HepG2 (cell line): Measurements from ENCODE around the gene B3GNT5. TPM values are rescaled to one million over a fixed set of nuclear protein-coding genes. Genes with fewer than 3 reads are reported as not detected.

Source experiments
- BCL6 ChIP-seq: IDR thresholded peaks from 2 replicates; pipeline ENCODE4 v1.6.1; 2016; ENCODE audit warnings: missing genetic modification reagents, missing compliant biosample characterization
- CEBPG ChIP-seq: IDR thresholded peaks from 2 replicates; pipeline ENCODE4 v1.6.1; 2016
- EP300 ChIP-seq, 3 experiments: sonication (generic) in 1 of 3; formaldehyde crosslinking in 1 of 3; IDR thresholded peaks; 2 replicates each; pipeline versions ENCODE4 v1.5.1 to v1.6.1; 2011 to 2020; ENCODE audit warnings: low read depth in 2 of 3, low read length in 2 of 3, borderline replicate concordance in 1 of 3, improper control_type of control experiment in 1 of 3, mild to moderate bottlenecking in 1 of 3, missing genetic modification reagents in 1 of 3, moderate library complexity in 1 of 3
- FIP1L1 ChIP-seq: fragments of 200-400 bp; formaldehyde crosslinking; IDR thresholded peaks from 2 replicates; pipeline ENCODE4 v1.6.1; 2018; ENCODE audit warnings: low read depth, mild to moderate bottlenecking, low read length, moderate library complexity, borderline replicate concordance; ENCODE audit not compliant: insufficient read depth
- KLF16 ChIP-seq, 2 experiments: sonication (generic) in 1 of 2; formaldehyde crosslinking in 1 of 2; IDR thresholded peaks; 2 replicates each; pipeline versions ENCODE4 v1.6.1 to v1.8.0; 2016 to 2023; ENCODE audit warnings: missing genetic modification reagents in 2 of 2, missing compliant biosample characterization in 1 of 2
- NFIC ChIP-seq: IDR thresholded peaks from 2 replicates; pipeline ENCODE4 v1.6.1; 2012; ENCODE audit warnings: mild to moderate bottlenecking, low read length, inconsistent platforms
- SOX6 ChIP-seq, 2 experiments: fragments of 450-650 bp in 1 of 2; sonication (generic) in 1 of 2; formaldehyde crosslinking in 1 of 2; IDR thresholded peaks; 2 replicates each; pipeline versions ENCODE4 v1.4.0 to v1.6.1; 2017 to 2020; ENCODE audit warnings: antibody characterized with exemption in 1 of 2, mild to moderate bottlenecking in 1 of 2, missing genetic modification reagents in 1 of 2
- TBL1XR1 ChIP-seq: fragments of 150-350 bp; IDR thresholded peaks from 2 replicates; pipeline ENCODE4 v1.6.1; 2014; ENCODE audit warnings: borderline replicate concordance, low read length; ENCODE audit not compliant: partially characterized antibody
- polyA plus RNA-seq, 8 experiments: library from polyadenylated mRNA; depleted of rRNA in 3 of 8; stranded (reverse) in 7 of 8; unstranded in 1 of 8; fragments of >200 nt; fragmentation: Illumina TruSeq in 4 of 8; extraction: Trizol in 4 of 8; gene quantifications; 2 replicates each; pipeline versions ENCODE4 v1.2.1 to v1.2.3, GENCODE V29; 2011 to 2016; ENCODE audit warnings: low read depth in 4 of 8, missing spikeins in 1 of 8, mixed read lengths in 1 of 8; ENCODE audit not compliant: insufficient read depth in 1 of 8
- total RNA-seq, 5 experiments: library from RNA; depleted of rRNA; stranded (reverse); fragments of >200 nt; fragmentation: Illumina TruSeq; extraction: Trizol; gene quantifications; 2 replicates each; pipeline ENCODE4 v1.2.3, GENCODE V29; 2016; ENCODE audit warnings: low read depth in 1 of 5
- TF ChIP-seq, protein P1 (sequence below): sonication (generic); formaldehyde crosslinking; IDR thresholded peaks from 2 replicates; pipeline ENCODE4 v1.4.0; 2020; ENCODE audit warnings: mild to moderate bottlenecking, missing genetic modification reagents, borderline replicate concordance
- TF ChIP-seq, protein P2 (sequence below): sonication (generic); formaldehyde crosslinking; IDR thresholded peaks from 2 replicates; pipeline ENCODE4 v1.5.1; 2020; ENCODE audit warnings: missing genetic modification reagents, mild to moderate bottlenecking, borderline replicate concordance
- TF ChIP-seq, protein P3 (sequence below), 2 experiments: sonication (generic) in 1 of 2; formaldehyde crosslinking in 1 of 2; IDR thresholded peaks; 2 replicates each; pipeline versions ENCODE4 v1.4.0 to v1.6.1; 2016 to 2020; ENCODE audit warnings: borderline replicate concordance in 1 of 2, low read depth in 1 of 2, mild to moderate bottlenecking in 1 of 2, missing genetic modification reagents in 1 of 2
- TF ChIP-seq, protein P4 (sequence below): sonication (generic); formaldehyde crosslinking; IDR thresholded peaks from 2 replicates; pipeline ENCODE4 v1.5.0; 2020; ENCODE audit warnings: missing genetic modification reagents

Gene B3GNT5
- total and polyA plus RNA-seq, 2 of the 13 experiments (the other 11 are each of a cell fraction or from before 2014, with no cell fraction given) = not detected

DNA sequence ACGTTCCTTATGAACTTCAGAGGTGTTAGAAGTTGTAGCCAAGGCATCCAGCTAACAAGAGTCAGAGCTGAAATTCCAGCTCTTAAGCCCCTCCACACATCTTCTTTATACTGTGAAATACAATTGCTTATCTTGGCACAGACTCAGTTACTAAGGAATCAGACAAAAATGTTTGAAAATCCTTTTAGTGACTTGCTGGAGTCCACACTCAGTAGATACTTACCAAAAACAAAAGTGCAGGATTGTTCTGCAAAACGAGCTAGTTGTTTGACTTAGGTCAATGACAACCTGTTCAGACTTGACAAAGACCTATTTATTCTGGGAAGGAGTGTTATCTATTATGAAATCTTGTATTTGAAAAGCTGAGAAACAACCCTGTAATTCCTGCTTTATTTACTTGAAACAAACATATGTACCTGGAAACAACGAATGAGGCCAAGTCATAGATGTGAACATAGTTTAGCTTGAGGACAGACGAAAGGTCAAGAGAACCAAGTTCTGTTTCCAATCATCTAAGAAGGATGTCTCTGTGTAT is 38.5 kb downstream of the B3GNT5 start (continued):
- TF ChIP-seq, protein P1, sequence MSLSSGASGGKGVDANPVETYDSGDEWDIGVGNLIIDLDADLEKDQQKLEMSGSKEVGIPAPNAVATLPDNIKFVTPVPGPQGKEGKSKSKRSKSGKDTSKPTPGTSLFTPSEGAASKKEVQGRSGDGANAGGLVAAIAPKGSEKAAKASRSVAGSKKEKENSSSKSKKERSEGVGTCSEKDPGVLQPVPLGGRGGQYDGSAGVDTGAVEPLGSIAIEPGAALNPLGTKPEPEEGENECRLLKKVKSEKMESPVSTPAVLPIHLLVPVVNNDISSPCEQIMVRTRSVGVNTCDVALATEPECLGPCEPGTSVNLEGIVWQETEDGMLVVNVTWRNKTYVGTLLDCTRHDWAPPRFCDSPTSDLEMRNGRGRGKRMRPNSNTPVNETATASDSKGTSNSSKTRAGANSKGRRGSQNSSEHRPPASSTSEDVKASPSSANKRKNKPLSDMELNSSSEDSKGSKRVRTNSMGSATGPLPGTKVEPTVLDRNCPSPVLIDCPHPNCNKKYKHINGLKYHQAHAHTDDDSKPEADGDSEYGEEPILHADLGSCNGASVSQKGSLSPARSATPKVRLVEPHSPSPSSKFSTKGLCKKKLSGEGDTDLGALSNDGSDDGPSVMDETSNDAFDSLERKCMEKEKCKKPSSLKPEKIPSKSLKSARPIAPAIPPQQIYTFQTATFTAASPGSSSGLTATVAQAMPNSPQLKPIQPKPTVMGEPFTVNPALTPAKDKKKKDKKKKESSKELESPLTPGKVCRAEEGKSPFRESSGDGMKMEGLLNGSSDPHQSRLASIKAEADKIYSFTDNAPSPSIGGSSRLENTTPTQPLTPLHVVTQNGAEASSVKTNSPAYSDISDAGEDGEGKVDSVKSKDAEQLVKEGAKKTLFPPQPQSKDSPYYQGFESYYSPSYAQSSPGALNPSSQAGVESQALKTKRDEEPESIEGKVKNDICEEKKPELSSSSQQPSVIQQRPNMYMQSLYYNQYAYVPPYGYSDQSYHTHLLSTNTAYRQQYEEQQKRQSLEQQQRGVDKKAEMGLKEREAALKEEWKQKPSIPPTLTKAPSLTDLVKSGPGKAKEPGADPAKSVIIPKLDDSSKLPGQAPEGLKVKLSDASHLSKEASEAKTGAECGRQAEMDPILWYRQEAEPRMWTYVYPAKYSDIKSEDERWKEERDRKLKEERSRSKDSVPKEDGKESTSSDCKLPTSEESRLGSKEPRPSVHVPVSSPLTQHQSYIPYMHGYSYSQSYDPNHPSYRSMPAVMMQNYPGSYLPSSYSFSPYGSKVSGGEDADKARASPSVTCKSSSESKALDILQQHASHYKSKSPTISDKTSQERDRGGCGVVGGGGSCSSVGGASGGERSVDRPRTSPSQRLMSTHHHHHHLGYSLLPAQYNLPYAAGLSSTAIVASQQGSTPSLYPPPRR = peak; percentile 96
- TF ChIP-seq SOX6 (IDR thresholded peaks at IDR 0.05) (no peak), SOX6 (CRISPR knock-in tag; IDR thresholded peaks at IDR 0.05) (peak; percentile 86; the same call in 1 of the 2 replicates), NFIC (peak; percentile 79), FIP1L1 (no peak), EP300 (IDR thresholded peaks at IDR 0.05; ENCODE audit: low read depth in 2 of 2, low read length in 2 of 2) (peak in 1 of 2 experiments; percentile 53; a peak in 2 of 4 replicates), EP300 (CRISPR knock-in tag; IDR thresholded peaks at IDR 0.05; ENCODE audit: borderline replicate concordance) (no peak), KLF16 (CRISPR knock-in tag; IDR thresholded peaks at IDR 0.05) (peak in 1 of 2 experiments; percentile 58; a peak in 1 of 4 replicates), TBL1XR1 (peak; percentile 31), CEBPG (CRISPR knock-in tag) (peak; percentile 40; the same call in 1 of the 2 replicates), BCL6 (CRISPR knock-in tag) (peak; percentile 97)
- TF ChIP-seq, protein P2, sequence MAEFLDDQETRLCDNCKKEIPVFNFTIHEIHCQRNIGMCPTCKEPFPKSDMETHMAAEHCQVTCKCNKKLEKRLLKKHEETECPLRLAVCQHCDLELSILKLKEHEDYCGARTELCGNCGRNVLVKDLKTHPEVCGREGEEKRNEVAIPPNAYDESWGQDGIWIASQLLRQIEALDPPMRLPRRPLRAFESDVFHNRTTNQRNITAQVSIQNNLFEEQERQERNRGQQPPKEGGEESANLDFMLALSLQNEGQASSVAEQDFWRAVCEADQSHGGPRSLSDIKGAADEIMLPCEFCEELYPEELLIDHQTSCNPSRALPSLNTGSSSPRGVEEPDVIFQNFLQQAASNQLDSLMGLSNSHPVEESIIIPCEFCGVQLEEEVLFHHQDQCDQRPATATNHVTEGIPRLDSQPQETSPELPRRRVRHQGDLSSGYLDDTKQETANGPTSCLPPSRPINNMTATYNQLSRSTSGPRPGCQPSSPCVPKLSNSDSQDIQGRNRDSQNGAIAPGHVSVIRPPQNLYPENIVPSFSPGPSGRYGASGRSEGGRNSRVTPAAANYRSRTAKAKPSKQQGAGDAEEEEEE = no peak
- TF ChIP-seq, protein P3, sequence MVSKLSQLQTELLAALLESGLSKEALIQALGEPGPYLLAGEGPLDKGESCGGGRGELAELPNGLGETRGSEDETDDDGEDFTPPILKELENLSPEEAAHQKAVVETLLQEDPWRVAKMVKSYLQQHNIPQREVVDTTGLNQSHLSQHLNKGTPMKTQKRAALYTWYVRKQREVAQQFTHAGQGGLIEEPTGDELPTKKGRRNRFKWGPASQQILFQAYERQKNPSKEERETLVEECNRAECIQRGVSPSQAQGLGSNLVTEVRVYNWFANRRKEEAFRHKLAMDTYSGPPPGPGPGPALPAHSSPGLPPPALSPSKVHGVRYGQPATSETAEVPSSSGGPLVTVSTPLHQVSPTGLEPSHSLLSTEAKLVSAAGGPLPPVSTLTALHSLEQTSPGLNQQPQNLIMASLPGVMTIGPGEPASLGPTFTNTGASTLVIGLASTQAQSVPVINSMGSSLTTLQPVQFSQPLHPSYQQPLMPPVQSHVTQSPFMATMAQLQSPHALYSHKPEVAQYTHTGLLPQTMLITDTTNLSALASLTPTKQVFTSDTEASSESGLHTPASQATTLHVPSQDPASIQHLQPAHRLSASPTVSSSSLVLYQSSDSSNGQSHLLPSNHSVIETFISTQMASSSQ (IDR thresholded peaks at IDR 0.05; ENCODE audit: low read depth) = no peak
- TF ChIP-seq, protein P3 (CRISPR knock-in tag; IDR thresholded peaks at IDR 0.05; ENCODE audit: borderline replicate concordance) = 0 out of 2 replicates have a peak, but pooled peaks have one; percentile 27
- TF ChIP-seq, protein P4, sequence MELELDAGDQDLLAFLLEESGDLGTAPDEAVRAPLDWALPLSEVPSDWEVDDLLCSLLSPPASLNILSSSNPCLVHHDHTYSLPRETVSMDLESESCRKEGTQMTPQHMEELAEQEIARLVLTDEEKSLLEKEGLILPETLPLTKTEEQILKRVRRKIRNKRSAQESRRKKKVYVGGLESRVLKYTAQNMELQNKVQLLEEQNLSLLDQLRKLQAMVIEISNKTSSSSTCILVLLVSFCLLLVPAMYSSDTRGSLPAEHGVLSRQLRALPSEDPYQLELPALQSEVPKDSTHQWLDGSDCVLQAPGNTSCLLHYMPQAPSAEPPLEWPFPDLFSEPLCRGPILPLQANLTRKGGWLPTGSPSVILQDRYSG (CRISPR knock-in tag) = no peak
